HepG2 (cell line): ENCODE data around the gene UVSSA. TPM values are rescaled to one million over a fixed set of nuclear protein-coding genes. Genes with fewer than 3 reads are reported as not detected.

Experiments
- ATF7 ChIP-seq, 2 experiments: fragments of 450-650 bp in 1 of 2; sonication (generic) in 1 of 2; formaldehyde crosslinking in 1 of 2; IDR thresholded peaks; 2 replicates each; pipeline versions ENCODE4 v1.4.0 to v1.6.1; 2016 to 2020; ENCODE audit warnings: antibody characterized with exemption in 1 of 2, mild to moderate bottlenecking in 1 of 2, missing genetic modification reagents in 1 of 2
- EED ChIP-seq: sonication (generic); formaldehyde crosslinking; IDR thresholded peaks from 2 replicates; pipeline ENCODE4 v1.5.0; 2020; ENCODE audit warnings: mild to moderate bottlenecking, missing genetic modification reagents
- NR3C1 ChIP-seq: sonication (generic); formaldehyde crosslinking; IDR thresholded peaks from 2 replicates; pipeline ENCODE4 v1.4.0; 2020; ENCODE audit warnings: missing genetic modification reagents
- RBM39 ChIP-seq: fragments of 200-400 bp; formaldehyde crosslinking; IDR thresholded peaks from one replicate; pipeline ENCODE4 v1.6.1; 2018; ENCODE audit warnings: antibody characterized with exemption, mild to moderate bottlenecking, low read depth, low read length; ENCODE audit not compliant: poor library complexity, severe bottlenecking
- ZNF33B ChIP-seq: sonication (generic); formaldehyde crosslinking; IDR thresholded peaks from 2 replicates; pipeline ENCODE4 v1.5.1; 2020; ENCODE audit warnings: mild to moderate bottlenecking, missing genetic modification reagents
- ZNF432 ChIP-seq: sonication (generic); formaldehyde crosslinking; IDR thresholded peaks from 2 replicates; pipeline ENCODE4 v1.5.0; 2020; ENCODE audit warnings: missing genetic modification reagents, mild to moderate bottlenecking, borderline replicate concordance
- ZNF766 ChIP-seq: sonication (generic); formaldehyde crosslinking; IDR thresholded peaks from 2 replicates; pipeline ENCODE4 v1.5.0; 2020; ENCODE audit warnings: missing genetic modification reagents, borderline replicate concordance
- ZNF768 ChIP-seq: sonication (generic); formaldehyde crosslinking; IDR thresholded peaks from 2 replicates; pipeline ENCODE4 v1.4.0; 2020; ENCODE audit warnings: missing genetic modification reagents
- ZZZ3 ChIP-seq: sonication (generic); formaldehyde crosslinking; IDR thresholded peaks from 2 replicates; pipeline ENCODE4 v1.4.0; 2020; ENCODE audit warnings: missing genetic modification reagents, mild to moderate bottlenecking, borderline replicate concordance
- polyA plus RNA-seq, 8 experiments: library from polyadenylated mRNA; depleted of rRNA in 3 of 8; stranded (reverse) in 7 of 8; unstranded in 1 of 8; fragments of >200 nt; fragmentation: Illumina TruSeq in 4 of 8; extraction: Trizol in 4 of 8; gene quantifications; 2 replicates each; pipeline versions ENCODE4 v1.2.1 to v1.2.3, GENCODE V29; 2011 to 2016; ENCODE audit warnings: low read depth in 4 of 8, missing spikeins in 1 of 8, mixed read lengths in 1 of 8; ENCODE audit not compliant: insufficient read depth in 1 of 8
- total RNA-seq, 5 experiments: library from RNA; depleted of rRNA; stranded (reverse); fragments of >200 nt; fragmentation: Illumina TruSeq; extraction: Trizol; gene quantifications; 2 replicates each; pipeline ENCODE4 v1.2.3, GENCODE V29; 2016; ENCODE audit warnings: low read depth in 1 of 5
- TF ChIP-seq, protein P1 (sequence below): sonication (generic); formaldehyde crosslinking; IDR thresholded peaks from 2 replicates; pipeline ENCODE4 v1.5.1; 2020; ENCODE audit warnings: mild to moderate bottlenecking, missing genetic modification reagents, moderate library complexity

Gene UVSSA
- total and polyA plus RNA-seq, 2 of the 13 experiments (the other 11 are each of a cell fraction or from before 2014, with no cell fraction given), result 4.6 to 8.4 TPM

DNA sequence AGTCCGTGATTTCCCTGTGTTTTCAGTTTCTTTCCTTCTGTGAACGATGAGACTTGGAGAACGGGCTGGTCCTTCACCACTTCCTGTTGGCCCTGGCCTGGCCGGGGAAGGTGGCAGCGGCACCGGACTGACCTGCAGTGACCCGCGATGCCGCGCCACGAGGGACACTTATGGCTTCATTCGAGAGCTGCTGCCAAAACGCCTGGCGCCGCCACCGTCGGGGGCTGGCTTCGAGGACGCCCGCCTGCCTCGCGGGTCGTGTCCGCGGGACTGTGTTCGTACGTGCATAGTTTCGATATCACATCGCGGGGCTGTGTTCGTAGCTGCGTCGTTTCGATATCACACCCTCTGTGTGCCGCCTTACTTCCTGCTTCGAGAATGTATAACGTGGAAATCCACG is 7.5 kb upstream of the UVSSA start (continued):
- TF ChIP-seq, protein P1, sequence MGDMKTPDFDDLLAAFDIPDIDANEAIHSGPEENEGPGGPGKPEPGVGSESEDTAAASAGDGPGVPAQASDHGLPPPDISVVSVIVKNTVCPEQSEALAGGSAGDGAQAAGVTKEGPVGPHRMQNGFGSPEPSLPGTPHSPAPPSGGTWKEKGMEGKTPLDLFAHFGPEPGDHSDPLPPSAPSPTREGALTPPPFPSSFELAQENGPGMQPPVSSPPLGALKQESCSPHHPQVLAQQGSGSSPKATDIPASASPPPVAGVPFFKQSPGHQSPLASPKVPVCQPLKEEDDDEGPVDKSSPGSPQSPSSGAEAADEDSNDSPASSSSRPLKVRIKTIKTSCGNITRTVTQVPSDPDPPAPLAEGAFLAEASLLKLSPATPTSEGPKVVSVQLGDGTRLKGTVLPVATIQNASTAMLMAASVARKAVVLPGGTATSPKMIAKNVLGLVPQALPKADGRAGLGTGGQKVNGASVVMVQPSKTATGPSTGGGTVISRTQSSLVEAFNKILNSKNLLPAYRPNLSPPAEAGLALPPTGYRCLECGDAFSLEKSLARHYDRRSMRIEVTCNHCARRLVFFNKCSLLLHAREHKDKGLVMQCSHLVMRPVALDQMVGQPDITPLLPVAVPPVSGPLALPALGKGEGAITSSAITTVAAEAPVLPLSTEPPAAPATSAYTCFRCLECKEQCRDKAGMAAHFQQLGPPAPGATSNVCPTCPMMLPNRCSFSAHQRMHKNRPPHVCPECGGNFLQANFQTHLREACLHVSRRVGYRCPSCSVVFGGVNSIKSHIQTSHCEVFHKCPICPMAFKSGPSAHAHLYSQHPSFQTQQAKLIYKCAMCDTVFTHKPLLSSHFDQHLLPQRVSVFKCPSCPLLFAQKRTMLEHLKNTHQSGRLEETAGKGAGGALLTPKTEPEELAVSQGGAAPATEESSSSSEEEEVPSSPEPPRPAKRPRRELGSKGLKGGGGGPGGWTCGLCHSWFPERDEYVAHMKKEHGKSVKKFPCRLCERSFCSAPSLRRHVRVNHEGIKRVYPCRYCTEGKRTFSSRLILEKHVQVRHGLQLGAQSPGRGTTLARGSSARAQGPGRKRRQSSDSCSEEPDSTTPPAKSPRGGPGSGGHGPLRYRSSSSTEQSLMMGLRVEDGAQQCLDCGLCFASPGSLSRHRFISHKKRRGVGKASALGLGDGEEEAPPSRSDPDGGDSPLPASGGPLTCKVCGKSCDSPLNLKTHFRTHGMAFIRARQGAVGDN (CRISPR knock-in tag), result no peak
- TF ChIP-seq ZNF768, result no peak
- no peak for TF ChIP-seq RBM39
- no peak for TF ChIP-seq ZNF766
- no peak for TF ChIP-seq EED (CRISPR knock-in tag)
- TF ChIP-seq ZNF33B (CRISPR knock-in tag), result no peak
- TF ChIP-seq ATF7 (IDR thresholded peaks at IDR 0.05), result no peak
- TF ChIP-seq ATF7 (CRISPR knock-in tag; IDR thresholded peaks at IDR 0.05), result no peak
- no peak for TF ChIP-seq ZZZ3 (CRISPR knock-in tag)
- no peak for TF ChIP-seq NR3C1
- TF ChIP-seq ZNF432 (CRISPR knock-in tag), result no peak
